Psoas muscle (tissue), 8 donors: ENCODE results near the gene LCN9. TPM values are rescaled to one million over a fixed set of nuclear protein-coding genes. Genes with fewer than 3 reads are reported as not detected.

ENCODE experiments used
- ATAC-seq, 4 donors: fragments of 200-7000 bp; cut with Tn5 transposase; one replicate each; pipeline ENCODE4 v1.9.1; 2020; ENCODE audit warnings: moderate library complexity in 3 of 4, mild to moderate bottlenecking in 2 of 4
- DNase-seq, 2 donors: peaks; one replicate each; pipeline ENCODE4 v3.0.0-alpha.2; 2020
- H3K27ac ChIP-seq: fragments of 200-600 bp; one replicate; pipeline ENCODE4 v1.8.0; 2022
- H3K27me3 ChIP-seq, 3 donors: fragments of 200-600 bp in 1 of 3; one replicate each; pipeline versions ENCODE4 v1.6.1 to v1.8.0; 2013 to 2022; ENCODE audit warnings: low read length in 2 of 3, mild to moderate bottlenecking in 2 of 3, moderate library complexity in 1 of 3; ENCODE audit not compliant: insufficient read depth in 3 of 3
- H3K36me3 ChIP-seq, 2 donors: fragments of 200-600 bp in 1 of 2; one replicate each; pipeline versions ENCODE4 v1.6.1 to v1.8.0; 2013 to 2022; ENCODE audit warnings: low read depth in 1 of 2, mild to moderate bottlenecking in 1 of 2, moderate library complexity in 1 of 2; ENCODE audit not compliant: insufficient read depth in 1 of 2
- H3K4me1 ChIP-seq: fragments of 200-600 bp; one replicate; pipeline ENCODE4 v1.8.0; 2022
- H3K4me3 ChIP-seq: fragments of 200-600 bp; one replicate; pipeline ENCODE4 v1.8.0; 2022; ENCODE audit warnings: mild to moderate bottlenecking
- H3K9me3 ChIP-seq: fragments of 200-600 bp; one replicate; pipeline ENCODE4 v1.8.0; 2022
- CTCF ChIP-seq: fragments of 200-600 bp; IDR thresholded peaks from one replicate; pipeline ENCODE4 v1.8.0; 2022; ENCODE audit warnings: antibody characterized with exemption
- WGBS, 3 donors: extraction: QIAGEN DNeasy Blood & Tissue Kit; methylation state at CpG; one replicate each; pipeline versions ENCODE4 v1.1.6 to v1.1.7; 2013; 5-methylcytosine and 5-hydroxymethylcytosine counted together
- intact Hi-C, 2 donors: fragments of 100-400 bp; cut with DNase I; formaldehyde crosslinking; loops; one replicate each; pipeline versions ENCODE4 v1.11.0 to v1.14.2; 2022
- polyA plus RNA-seq, 3 donors: library from polyadenylated mRNA; stranded (reverse); fragments of 200-250 nt; gene quantifications; one replicate each; pipeline ENCODE4 v1.2.3, GENCODE V29; 2013
- total RNA-seq, 4 donors: library from RNA; stranded (reverse); fragmentation: NEBNext Ultra II Directional in 2 of 4; extraction: Animal tissue kit (Norgen Biotek cat#: 25700) in 2 of 4; gene quantifications; one replicate each; pipeline versions ENCODE4 v1.2.1 to v1.2.4, GENCODE V29; 2021 to 2023
- donor health status: healthy with polysubstance abuse.
- donor health status: DM: no; HTN: no; CAD: no; lungs with moderate emphysema.
- donor health status: Bipolar disorder and iron deficiency.
- donor health status: healthy.
- donor health status: DM: yes; HTN: yes; CAD: no.
- donor health status: DM: no; HTN: no; CAD: no.
- donor health status: DM: no; HTN: no; CAD: no.
- donor health status: DM: yes; HTN: yes; CAD: no.

The LCN9 gene
- total and polyA plus RNA-seq, 7 donors, result not detected

GRCh38 chr9:135681161-135681560 lies 18.1 kb downstream of the LCN9 start:
- no peaks in the 10 kb centered on the region for H3K9me3 ChIP-seq
- no peaks in the 10 kb centered on the region for H3K36me3 ChIP-seq
- intact Hi-C loops, result no loop called here
- no peak overlapping the region for H3K27ac ChIP-seq
- no peak overlapping the region for H3K4me3 ChIP-seq
- no peak for ATAC-seq
- H3K27me3 ChIP-seq, result peaks cover 0 to 31% (median 5%) of the 10 kb centered on the region in 3 donors
- no peak for DNase-seq
- 84 to 89% (median 88%) methylated on average over 5 of the region's 5 CpGs for WGBS, 3 donors
- no peaks in the 10 kb centered on the region for H3K4me1 ChIP-seq
- TF ChIP-seq CTCF, result no peak

- intact Hi-C loops, result no loop called here
- ATAC-seq (no peak), DNase-seq (no peak)
- WGBS, 3 donors, result 59 to 62% (median 62%) methylated on average over 12 to 15 of the region's 15 CpGs
- Histone ChIP-seq H3K4me3 (no peak overlapping the region), H3K36me3 (no peaks in the 10 kb centered on the region), H3K9me3 (no peaks in the 10 kb centered on the region), H3K27me3 (peaks cover 0 to 31% (median 7%) of the 10 kb centered on the region in 3 donors), H3K27ac (no peak overlapping the region), H3K4me1 (no peaks in the 10 kb centered on the region)
- no peak for TF ChIP-seq CTCF
These were observed 20.4 kb downstream of the LCN9 start for GRCh38 chr9:135683401-135684034.

GRCh38 chr9:135684691-135685090 lies 21.6 kb downstream of the LCN9 start:
- ATAC-seq, result no peak
- intact Hi-C loops, result no loop called here
- no peaks in the 10 kb centered on the region for H3K36me3 ChIP-seq

GRCh38 chr9:135687216-135687615 lies 24.1 kb downstream of the LCN9 start:
- intact Hi-C loops, result no loop called here
- Histone ChIP-seq H3K27ac (no peak overlapping the region), H3K36me3 (no peaks in the 10 kb centered on the region), H3K27me3 (peaks cover 0 to 25% (median 9%) of the 10 kb centered on the region in 3 donors), H3K9me3 (no peaks in the 10 kb centered on the region), H3K4me3 (no peak overlapping the region), H3K4me1 (no peaks in the 10 kb centered on the region)
- no peak for DNase-seq
- ATAC-seq, result no peak
- TF ChIP-seq CTCF, result no peak
- WGBS, 3 donors, result 84 to 92% (median 89%) methylated on average over 15 of the region's 15 CpGs

More at GRCh38 chr9:135684691-135685090, 21.6 kb downstream of the LCN9 start:
- no peak for DNase-seq
- Histone ChIP-seq H3K4me3 (no peak overlapping the region), H3K4me1 (no peaks in the 10 kb centered on the region), H3K27me3 (peaks cover 0 to 31% (median 8%) of the 10 kb centered on the region in 3 donors), H3K27ac (no peak overlapping the region), H3K9me3 (no peaks in the 10 kb centered on the region)
- WGBS, 3 donors, result 74 to 81% (median 79%) methylated on average over 17 of the region's 17 CpGs
- TF ChIP-seq CTCF, result no peak

GRCh38 chr9:135689011-135689410 lies 25.9 kb downstream of the LCN9 start:
- no peak for DNase-seq
- TF ChIP-seq CTCF, result no peak
- Histone ChIP-seq H3K36me3 (no peaks in the 10 kb centered on the region), H3K27ac (no peak overlapping the region), H3K4me3 (no peak overlapping the region), H3K9me3 (no peaks in the 10 kb centered on the region), H3K4me1 (no peaks in the 10 kb centered on the region), H3K27me3 (peaks cover 0 to 13% (median 4%) of the 10 kb centered on the region in 3 donors)
- no peak for ATAC-seq
- WGBS, 3 donors, result 70 to 75% (median 72%) methylated on average over 8 to 10 of the region's 10 CpGs
- intact Hi-C loops, result no loop called here
